GM23338 (cell line): ENCODE measurements around the gene TIMM13. TPM values are rescaled to one million over a fixed set of nuclear protein-coding genes. Genes with fewer than 3 reads are reported as not detected.

Source experiments
- ATAC-seq: fragments of 200-7000 bp; cut with Tn5 transposase; 3 replicates; pipeline ENCODE4 v1.9.1; 2020
- DNase-seq: peaks from one replicate; pipeline ENCODE4 v3.0.0-alpha.2; 2015; ENCODE audit warnings: low spot score
- H2AFZ ChIP-seq: fragments of 200-600 bp; sonication (generic); 2 replicates; pipeline ENCODE4 v1.8.0; 2016; ENCODE audit warnings: antibody characterized with exemption, mild to moderate bottlenecking, moderate library complexity
- H3F3A ChIP-seq: fragments of 200-600 bp; sonication (generic); replicated peaks from 2 replicates; pipeline ENCODE4 v1.8.0; 2017; ENCODE audit warnings: antibody characterized with exemption, mixed run types, low read depth
- H3K27ac ChIP-seq: fragments of 200-600 bp; sonication (generic); 2 replicates; pipeline ENCODE4 v1.6.1; 2016; ENCODE audit warnings: low read depth
- H3K27me3 ChIP-seq: fragments of 200-600 bp; sonication (generic); 2 replicates; pipeline ENCODE4 v1.8.0; 2016; ENCODE audit warnings: mild to moderate bottlenecking, mixed run types, moderate library complexity; ENCODE audit not compliant: insufficient read depth
- H3K36me3 ChIP-seq: fragments of 200-600 bp; sonication (generic); 2 replicates; pipeline ENCODE4 v1.8.0; 2016; ENCODE audit warnings: mild to moderate bottlenecking; ENCODE audit not compliant: insufficient read depth
- H3K4me1 ChIP-seq: fragments of 200-600 bp; sonication (generic); 2 replicates; pipeline ENCODE4 v1.8.0; 2016; ENCODE audit warnings: mild to moderate bottlenecking, moderate library complexity; ENCODE audit not compliant: insufficient read depth
- H3K4me2 ChIP-seq: fragments of 200-600 bp; sonication (generic); 2 replicates; pipeline ENCODE4 v1.7.1; 2017; ENCODE audit warnings: mixed run types
- H3K4me3 ChIP-seq: fragments of 200-600 bp; sonication (generic); 2 replicates; pipeline ENCODE4 v1.6.1; 2016; ENCODE audit warnings: mixed run types
- H3K79me2 ChIP-seq: fragments of 200-600 bp; sonication (generic); replicated peaks from 2 replicates; pipeline ENCODE4 v1.8.0; 2017; ENCODE audit warnings: mild to moderate bottlenecking; ENCODE audit not compliant: insufficient read depth
- H3K9me2 ChIP-seq: fragments of 200-600 bp; sonication (generic); 2 replicates; pipeline ENCODE4 v1.8.0; 2017; ENCODE audit not compliant: insufficient read depth
- H4K20me1 ChIP-seq: fragments of 200-600 bp; sonication (generic); replicated peaks from 2 replicates; pipeline ENCODE4 v1.8.0; 2017; ENCODE audit warnings: mild to moderate bottlenecking; ENCODE audit not compliant: insufficient read depth
- H3K27ac Mint-ChIP-seq: 2 replicates; pipeline ENCODE4 v1.8.0; 2020; ENCODE audit warnings: inconsistent platforms, mild to moderate bottlenecking, moderate library complexity, mixed read lengths
- H3K27me3 Mint-ChIP-seq: 3 replicates; pipeline ENCODE4 v1.8.0; 2022; ENCODE audit warnings: low read depth, mild to moderate bottlenecking, moderate library complexity, mixed read lengths, inconsistent platforms; ENCODE audit not compliant: insufficient read depth, poor library complexity
- H3K36me3 Mint-ChIP-seq: 3 replicates; pipeline ENCODE4 v1.8.0; 2021; ENCODE audit warnings: low read depth, mild to moderate bottlenecking, inconsistent platforms, moderate library complexity, mixed read lengths
- H3K4me1 Mint-ChIP-seq: 3 replicates; pipeline ENCODE4 v1.8.0; 2020; ENCODE audit warnings: mild to moderate bottlenecking, inconsistent platforms, mixed read lengths
- H3K4me3 Mint-ChIP-seq: 3 replicates; pipeline ENCODE4 v1.8.0; 2021; ENCODE audit warnings: moderate library complexity, mild to moderate bottlenecking, inconsistent platforms, mixed read lengths
- H3K9me3 Mint-ChIP-seq: 3 replicates; pipeline ENCODE4 v1.8.0; 2020; ENCODE audit warnings: moderate library complexity, mild to moderate bottlenecking, inconsistent platforms, mixed read lengths
- CREB1 ChIP-seq: fragments of 250-450 bp; sonication (Bioruptor Pico); IDR thresholded peaks from 2 replicates; pipeline ENCODE4 v1.5.0; 2020; ENCODE audit warnings: low read depth, mild to moderate bottlenecking, moderate library complexity
- EZH2 ChIP-seq: fragments of 200-600 bp; sonication (generic); IDR thresholded peaks from one replicate; pipeline ENCODE4 v1.8.0; 2017; ENCODE audit warnings: antibody characterized with exemption, mild to moderate bottlenecking, low read depth; ENCODE audit not compliant: unreplicated experiment
- EZH2phosphoT487 ChIP-seq: fragments of 200-600 bp; sonication (generic); IDR thresholded peaks from one replicate; pipeline ENCODE4 v1.8.1; 2018; ENCODE audit warnings: antibody characterized with exemption; ENCODE audit not compliant: unreplicated experiment
- JUNB ChIP-seq: IDR thresholded peaks from one replicate; pipeline ENCODE4 v1.6.1; 2016; ENCODE audit warnings: antibody characterized with exemption; ENCODE audit not compliant: unreplicated experiment
- ZNF114 ChIP-seq: fragments of 250-450 bp; sonication (Bioruptor Pico); IDR thresholded peaks from 2 replicates; pipeline ENCODE4 v1.5.0; 2020; ENCODE audit warnings: mild to moderate bottlenecking, moderate library complexity
- ZNF331 ChIP-seq: fragments of 250-450 bp; sonication (Bioruptor Pico); IDR thresholded peaks from 2 replicates; pipeline ENCODE4 v1.5.0; 2020; ENCODE audit warnings: low read depth, mild to moderate bottlenecking, moderate library complexity
- polyA plus RNA-seq: library from polyadenylated mRNA; unstranded; fragments of >200 nt; fragmentation: Nextera tagmentation; extraction: Ambion mirVana; gene quantifications from 2 replicates; pipeline ENCODE4 v1.2.1, GENCODE V29; 2016
- total RNA-seq: library from RNA; depleted of rRNA; stranded (reverse); fragments of >200 nt; shearing (Covaris generic); gene quantifications from 2 replicates; pipeline ENCODE4 v1.2.3, GENCODE V29; 2014
- TF ChIP-seq, protein P1 (sequence below): IDR thresholded peaks from one replicate; pipeline ENCODE4 v1.6.1; 2018; ENCODE audit warnings: antibody characterized with exemption; ENCODE audit not compliant: unreplicated experiment
- TF ChIP-seq, protein P2 (sequence below), 2 experiments: fragments of 200-600 bp in 1 of 2; sonication (generic) in 1 of 2; conservative IDR thresholded peaks; 2 replicates each; pipeline versions ENCODE4 v1.5.1 to v1.6.1; 2016 to 2017; ENCODE audit warnings: antibody characterized with exemption in 2 of 2, low read depth in 2 of 2, mild to moderate bottlenecking in 2 of 2, moderate library complexity in 1 of 2

Gene TIMM13
- total and polyA plus RNA-seq, 2 experiments from 2014 or later: 140 to 347 TPM

DNA sequence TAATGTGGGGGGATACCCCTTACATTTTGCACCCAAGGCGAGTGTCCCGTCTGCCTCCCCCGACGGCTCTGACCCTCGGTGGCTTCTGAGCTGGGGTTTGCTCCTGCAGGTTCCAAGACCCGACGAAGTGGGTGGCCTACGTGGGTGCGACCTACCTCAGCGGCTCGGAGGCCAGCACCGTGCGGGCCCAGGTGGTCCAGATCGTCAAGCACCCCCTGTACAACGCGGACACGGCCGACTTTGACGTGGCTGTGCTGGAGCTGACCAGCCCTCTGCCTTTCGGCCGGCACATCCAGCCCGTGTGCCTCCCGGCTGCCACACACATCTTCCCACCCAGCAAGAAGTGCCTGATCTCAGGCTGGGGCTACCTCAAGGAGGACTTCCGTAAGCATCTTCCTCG, 19.1 kb downstream of the TIMM13 start:
- Histone ChIP-seq H3K36me3 (no peaks in the 10 kb centered on the region), H3K79me2 (no peaks in the 10 kb centered on the region), H4K20me1 (no peaks in the 10 kb centered on the region), H3K4me1 (no peaks in the 10 kb centered on the region), H3K27me3 (no peaks in the 10 kb centered on the region), H3K4me3 (no peak overlapping the region), H3K27ac (no peak overlapping the region), H3K9me2 (no peaks in the 10 kb centered on the region), H3K4me2 (no peak overlapping the region), H3F3A (no peaks in the 10 kb centered on the region), H2AFZ (no peak overlapping the region)
- H3K4me1 Mint-ChIP-seq: no peaks in the 10 kb centered on the region
- no peak overlapping the region for H3K27ac Mint-ChIP-seq
- H3K36me3 Mint-ChIP-seq: no peaks in the 10 kb centered on the region
- peaks cover 18% of the 10 kb centered on the region for H3K9me3 Mint-ChIP-seq
- H3K27me3 Mint-ChIP-seq: peaks cover 14% of the 10 kb centered on the region
- no peak for DNase-seq
- no peak for ATAC-seq
- TF ChIP-seq CREB1 (CRISPR knock-in tag) (no peak), JUNB (no peak), ZNF114 (CRISPR knock-in tag) (no peak), EZH2phosphoT487 (no peak)
- TF ChIP-seq, protein P1, sequence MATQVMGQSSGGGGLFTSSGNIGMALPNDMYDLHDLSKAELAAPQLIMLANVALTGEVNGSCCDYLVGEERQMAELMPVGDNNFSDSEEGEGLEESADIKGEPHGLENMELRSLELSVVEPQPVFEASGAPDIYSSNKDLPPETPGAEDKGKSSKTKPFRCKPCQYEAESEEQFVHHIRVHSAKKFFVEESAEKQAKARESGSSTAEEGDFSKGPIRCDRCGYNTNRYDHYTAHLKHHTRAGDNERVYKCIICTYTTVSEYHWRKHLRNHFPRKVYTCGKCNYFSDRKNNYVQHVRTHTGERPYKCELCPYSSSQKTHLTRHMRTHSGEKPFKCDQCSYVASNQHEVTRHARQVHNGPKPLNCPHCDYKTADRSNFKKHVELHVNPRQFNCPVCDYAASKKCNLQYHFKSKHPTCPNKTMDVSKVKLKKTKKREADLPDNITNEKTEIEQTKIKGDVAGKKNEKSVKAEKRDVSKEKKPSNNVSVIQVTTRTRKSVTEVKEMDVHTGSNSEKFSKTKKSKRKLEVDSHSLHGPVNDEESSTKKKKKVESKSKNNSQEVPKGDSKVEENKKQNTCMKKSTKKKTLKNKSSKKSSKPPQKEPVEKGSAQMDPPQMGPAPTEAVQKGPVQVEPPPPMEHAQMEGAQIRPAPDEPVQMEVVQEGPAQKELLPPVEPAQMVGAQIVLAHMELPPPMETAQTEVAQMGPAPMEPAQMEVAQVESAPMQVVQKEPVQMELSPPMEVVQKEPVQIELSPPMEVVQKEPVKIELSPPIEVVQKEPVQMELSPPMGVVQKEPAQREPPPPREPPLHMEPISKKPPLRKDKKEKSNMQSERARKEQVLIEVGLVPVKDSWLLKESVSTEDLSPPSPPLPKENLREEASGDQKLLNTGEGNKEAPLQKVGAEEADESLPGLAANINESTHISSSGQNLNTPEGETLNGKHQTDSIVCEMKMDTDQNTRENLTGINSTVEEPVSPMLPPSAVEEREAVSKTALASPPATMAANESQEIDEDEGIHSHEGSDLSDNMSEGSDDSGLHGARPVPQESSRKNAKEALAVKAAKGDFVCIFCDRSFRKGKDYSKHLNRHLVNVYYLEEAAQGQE: no peak
- TF ChIP-seq, protein P2, sequence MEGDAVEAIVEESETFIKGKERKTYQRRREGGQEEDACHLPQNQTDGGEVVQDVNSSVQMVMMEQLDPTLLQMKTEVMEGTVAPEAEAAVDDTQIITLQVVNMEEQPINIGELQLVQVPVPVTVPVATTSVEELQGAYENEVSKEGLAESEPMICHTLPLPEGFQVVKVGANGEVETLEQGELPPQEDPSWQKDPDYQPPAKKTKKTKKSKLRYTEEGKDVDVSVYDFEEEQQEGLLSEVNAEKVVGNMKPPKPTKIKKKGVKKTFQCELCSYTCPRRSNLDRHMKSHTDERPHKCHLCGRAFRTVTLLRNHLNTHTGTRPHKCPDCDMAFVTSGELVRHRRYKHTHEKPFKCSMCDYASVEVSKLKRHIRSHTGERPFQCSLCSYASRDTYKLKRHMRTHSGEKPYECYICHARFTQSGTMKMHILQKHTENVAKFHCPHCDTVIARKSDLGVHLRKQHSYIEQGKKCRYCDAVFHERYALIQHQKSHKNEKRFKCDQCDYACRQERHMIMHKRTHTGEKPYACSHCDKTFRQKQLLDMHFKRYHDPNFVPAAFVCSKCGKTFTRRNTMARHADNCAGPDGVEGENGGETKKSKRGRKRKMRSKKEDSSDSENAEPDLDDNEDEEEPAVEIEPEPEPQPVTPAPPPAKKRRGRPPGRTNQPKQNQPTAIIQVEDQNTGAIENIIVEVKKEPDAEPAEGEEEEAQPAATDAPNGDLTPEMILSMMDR (conservative IDR thresholded peaks at IDR 0.05; ENCODE audit: low read depth in 2 of 2): no peak
- H3K4me3 Mint-ChIP-seq: no peak overlapping the region

DNA sequence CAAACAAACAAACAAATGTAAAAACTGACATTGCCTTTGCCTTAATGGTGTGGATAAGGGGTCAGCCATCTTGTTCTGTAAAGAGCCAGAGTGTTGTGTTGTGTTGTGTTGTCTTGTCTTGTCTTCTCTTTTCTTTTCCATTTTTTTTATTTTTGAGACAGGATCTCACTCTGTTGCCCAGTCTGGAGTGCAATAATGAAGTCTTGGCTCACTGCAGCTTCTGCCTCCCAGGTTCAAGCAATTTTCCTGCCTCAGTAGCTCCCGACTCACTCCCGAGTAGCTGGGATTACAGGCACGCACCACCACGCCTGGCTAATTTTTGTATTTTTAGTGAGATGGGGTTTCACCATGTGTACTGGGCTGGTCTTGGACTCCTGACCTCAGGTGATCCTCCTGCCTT, 27.8 kb downstream of the TIMM13 start:
- H3K79me2 ChIP-seq: no peaks in the 10 kb centered on the region
- H3K4me3 Mint-ChIP-seq: no peak overlapping the region
- H3K36me3 Mint-ChIP-seq: no peaks in the 10 kb centered on the region
- H3K27me3 Mint-ChIP-seq: peaks cover 13% of the 10 kb centered on the region
- no peaks in the 10 kb centered on the region for H3K4me1 ChIP-seq
- ATAC-seq (no peak), DNase-seq (no peak)
- no peaks in the 10 kb centered on the region for H3K27me3 ChIP-seq
- H3K4me1 Mint-ChIP-seq: no peaks in the 10 kb centered on the region
- no peaks in the 10 kb centered on the region for H3F3A ChIP-seq
- H3K9me2 ChIP-seq: no peaks in the 10 kb centered on the region
- TF ChIP-seq EZH2 (no peak), ZNF331 (CRISPR knock-in tag) (no peak)
- TF ChIP-seq, protein P1: no peak
- no peak overlapping the region for H3K27ac Mint-ChIP-seq
- H4K20me1 ChIP-seq: no peaks in the 10 kb centered on the region
- no peak overlapping the region for H3K4me3 ChIP-seq
- no peak overlapping the region for H2AFZ ChIP-seq
- H3K4me2 ChIP-seq: no peak overlapping the region
- peaks cover 13% of the 10 kb centered on the region for H3K9me3 Mint-ChIP-seq
- H3K27ac ChIP-seq: no peak overlapping the region
- H3K36me3 ChIP-seq: no peaks in the 10 kb centered on the region
